Upper lobe of right lung (tissue), 1 donor: Measurements from ENCODE around the gene SFXN4. TPM values are rescaled to one million over a fixed set of nuclear protein-coding genes. Genes with fewer than 3 reads are reported as not detected.
"Not testable (repeated sequence)": the region's sequence is repeated elsewhere in the genome, so short reads cannot be mapped to it uniquely, and the experiment has no call there.

Source experiments
- ATAC-seq: fragments of 200-7000 bp; cut with Tn5 transposase; one replicate; pipeline ENCODE4 v1.9.1; 2020; ENCODE audit warnings: mild to moderate bottlenecking, moderate library complexity
- DNase-seq: peaks from one replicate; pipeline ENCODE4 v3.0.0-alpha.2; 2020
- H3K27ac ChIP-seq: fragments of 200-600 bp; one replicate; pipeline ENCODE4 v1.8.0; 2022
- H3K27me3 ChIP-seq: fragments of 200-600 bp; one replicate; pipeline ENCODE4 v1.8.0; 2022; ENCODE audit warnings: mild to moderate bottlenecking
- H3K36me3 ChIP-seq: fragments of 200-600 bp; one replicate; pipeline ENCODE4 v1.8.0; 2022
- H3K4me1 ChIP-seq: fragments of 200-600 bp; one replicate; pipeline ENCODE4 v1.8.0; 2022
- H3K4me3 ChIP-seq: fragments of 200-600 bp; one replicate; pipeline ENCODE4 v1.8.0; 2022; ENCODE audit warnings: mild to moderate bottlenecking
- H3K9me3 ChIP-seq: fragments of 200-600 bp; one replicate; pipeline ENCODE4 v1.8.0; 2022
- intact Hi-C: fragments of 100-400 bp; cut with DNase I; formaldehyde crosslinking; loops from one replicate; pipeline ENCODE4 v1.11.0; 2022
- total RNA-seq: library from RNA; stranded (reverse); fragmentation: NEBNext Ultra II Directional; extraction: Animal tissue kit (Norgen Biotek cat#: 25700); gene quantifications from one replicate; pipeline ENCODE4 v1.2.1, GENCODE V29; 2021
- TF ChIP-seq, protein P1 (sequence below): fragments of 200-600 bp; IDR thresholded peaks from one replicate; pipeline ENCODE4 v1.8.0; 2022; ENCODE audit warnings: antibody characterized with exemption
- donor health status: DM: no; HTN: yes; CAD: no; lungs with severe emphysema.

The SFXN4 gene
- total RNA-seq, 1 donor from 2014 or later = 20.8 TPM

DNA sequence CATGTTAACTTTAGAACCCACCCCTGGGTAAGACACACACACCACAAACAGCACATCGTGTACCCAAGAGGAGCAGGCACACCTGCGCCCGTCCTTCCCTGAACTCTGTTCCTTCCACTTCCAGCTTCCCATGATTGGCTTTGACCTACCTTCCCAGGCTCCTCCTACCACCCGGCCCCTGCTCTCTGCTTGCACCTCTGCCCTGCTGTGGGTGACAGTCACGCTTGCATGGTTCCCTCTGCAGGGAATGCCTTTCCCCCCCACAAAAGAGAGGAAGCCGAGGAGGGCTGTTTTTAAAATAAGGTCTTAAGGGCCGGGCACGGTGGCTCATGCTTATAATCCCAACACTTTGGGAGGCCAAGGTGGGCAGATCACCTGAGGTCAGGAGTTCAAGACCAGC is 16.4 kb downstream of the SFXN4 start:
- peaks cover 40% of the 10 kb centered on the region for H3K36me3 ChIP-seq
- DNase-seq (no peak), ATAC-seq (no peak)
- no peaks in the 10 kb centered on the region for H3K4me1 ChIP-seq
- no peaks in the 10 kb centered on the region for H3K27me3 ChIP-seq
- no peaks in the 10 kb centered on the region for H3K9me3 ChIP-seq
- no peak overlapping the region for H3K27ac ChIP-seq
- intact Hi-C loops = no loop called here
- H3K4me3 ChIP-seq = no peak overlapping the region
- TF ChIP-seq, protein P1, sequence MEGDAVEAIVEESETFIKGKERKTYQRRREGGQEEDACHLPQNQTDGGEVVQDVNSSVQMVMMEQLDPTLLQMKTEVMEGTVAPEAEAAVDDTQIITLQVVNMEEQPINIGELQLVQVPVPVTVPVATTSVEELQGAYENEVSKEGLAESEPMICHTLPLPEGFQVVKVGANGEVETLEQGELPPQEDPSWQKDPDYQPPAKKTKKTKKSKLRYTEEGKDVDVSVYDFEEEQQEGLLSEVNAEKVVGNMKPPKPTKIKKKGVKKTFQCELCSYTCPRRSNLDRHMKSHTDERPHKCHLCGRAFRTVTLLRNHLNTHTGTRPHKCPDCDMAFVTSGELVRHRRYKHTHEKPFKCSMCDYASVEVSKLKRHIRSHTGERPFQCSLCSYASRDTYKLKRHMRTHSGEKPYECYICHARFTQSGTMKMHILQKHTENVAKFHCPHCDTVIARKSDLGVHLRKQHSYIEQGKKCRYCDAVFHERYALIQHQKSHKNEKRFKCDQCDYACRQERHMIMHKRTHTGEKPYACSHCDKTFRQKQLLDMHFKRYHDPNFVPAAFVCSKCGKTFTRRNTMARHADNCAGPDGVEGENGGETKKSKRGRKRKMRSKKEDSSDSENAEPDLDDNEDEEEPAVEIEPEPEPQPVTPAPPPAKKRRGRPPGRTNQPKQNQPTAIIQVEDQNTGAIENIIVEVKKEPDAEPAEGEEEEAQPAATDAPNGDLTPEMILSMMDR = no peak

DNA sequence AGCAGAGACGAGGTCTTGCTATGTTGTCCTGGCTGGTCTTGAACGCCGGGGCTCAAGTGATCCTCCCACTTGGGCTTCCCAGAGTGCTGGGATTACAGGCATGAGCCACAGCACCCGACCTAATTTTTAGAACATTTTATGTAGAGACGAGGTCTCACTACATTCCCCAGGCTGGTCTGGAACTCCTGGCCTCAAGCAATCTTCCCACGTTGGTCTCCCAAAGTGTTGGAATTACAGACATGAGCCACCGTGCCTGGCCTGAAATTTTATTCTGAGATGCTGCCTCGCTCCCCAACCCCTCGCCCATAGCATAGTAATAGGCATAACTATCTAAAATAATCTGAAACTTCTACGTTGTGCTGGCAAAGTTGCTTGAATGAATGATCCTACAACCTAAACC is 21.9 kb downstream of the SFXN4 start:
- DNase-seq (no peak), ATAC-seq (no peak)
- Histone ChIP-seq H3K9me3 (no peaks in the 10 kb centered on the region), H3K36me3 (peaks cover 20% of the 10 kb centered on the region), H3K4me3 (no peak overlapping the region), H3K4me1 (no peaks in the 10 kb centered on the region), H3K27ac (no peak overlapping the region), H3K27me3 (no peaks in the 10 kb centered on the region)
- TF ChIP-seq, protein P1 = no peak
- intact Hi-C loops = no loop called here

- Histone ChIP-seq H3K27ac (no peak overlapping the region), H3K27me3 (no peaks in the 10 kb centered on the region), H3K4me3 (no peak overlapping the region), H3K9me3 (no peaks in the 10 kb centered on the region), H3K36me3 (peaks cover 5% of the 10 kb centered on the region), H3K4me1 (peaks cover 2% of the 10 kb centered on the region)
- ATAC-seq (peak; percentile 30), DNase-seq (no peak)
- TF ChIP-seq, protein P1 = no peak
- intact Hi-C loops = no loop called here
Measured at GRCh38 chr10:119140603-119141245, 24.8 kb downstream of the SFXN4 start.

- peaks cover 8% of the 10 kb centered on the region for H3K4me1 ChIP-seq
- ATAC-seq (peak; percentile 84), DNase-seq (no peak)
- TF ChIP-seq, protein P1 = peak; percentile 54
- peaks cover 5% of the 10 kb centered on the region for H3K36me3 ChIP-seq
- intact Hi-C loops = no loop called here
- H3K27me3 ChIP-seq = no peaks in the 10 kb centered on the region
- H3K4me3 ChIP-seq = no peak overlapping the region
- no peak overlapping the region for H3K27ac ChIP-seq
- H3K9me3 ChIP-seq = no peaks in the 10 kb centered on the region
Measured at GRCh38 chr10:119139464-119140067, 25.9 kb downstream of the SFXN4 start.

DNA sequence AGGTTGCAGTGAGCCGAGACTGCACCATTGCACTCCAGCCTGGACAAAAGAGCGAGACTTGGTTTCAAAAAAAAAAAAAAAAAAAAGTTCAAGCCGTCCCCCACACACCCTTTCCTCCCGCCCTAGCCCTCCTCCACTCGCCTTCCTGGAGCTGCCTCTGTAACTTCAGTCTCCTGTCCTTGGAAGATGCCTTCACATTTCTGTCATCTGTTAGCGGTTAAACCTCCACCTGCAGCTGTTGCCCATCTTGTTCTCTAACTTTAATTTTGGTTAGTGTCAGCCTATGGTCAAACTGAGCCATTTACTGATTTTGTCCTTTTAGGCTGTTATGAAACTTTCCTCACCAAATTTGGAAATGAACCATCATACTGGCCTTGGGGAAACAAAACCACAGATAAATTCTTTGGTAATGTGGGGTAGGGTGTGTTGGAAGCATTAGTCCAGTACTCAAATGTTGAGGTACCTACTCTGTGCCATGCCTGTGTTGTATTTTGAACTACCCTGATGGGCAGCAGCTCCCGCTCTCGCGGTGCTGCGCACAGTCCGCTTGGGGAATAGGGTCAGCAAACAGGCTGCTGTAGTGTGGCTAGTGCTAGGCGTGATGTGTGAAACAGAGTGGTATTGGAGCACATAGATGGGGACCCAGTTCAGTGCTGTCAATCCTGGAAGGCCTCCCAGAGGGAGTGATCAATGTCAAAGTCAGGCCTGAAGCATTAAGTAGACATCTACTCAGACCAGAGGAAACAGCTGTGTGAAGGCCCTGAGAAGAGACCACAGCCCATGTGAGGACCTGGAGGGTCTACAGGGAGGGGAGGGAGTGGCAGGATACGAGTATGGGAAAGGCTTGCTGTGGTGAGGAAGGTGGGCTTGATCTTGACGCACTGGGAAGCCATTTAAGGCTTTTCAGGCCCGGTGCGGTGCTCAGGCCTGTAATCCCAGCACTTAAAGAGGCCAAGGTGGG is 26.9 kb downstream of the SFXN4 start:
- ATAC-seq = no peak
- DNase-seq = no peak
- H3K4me3 ChIP-seq = no peak overlapping the region
- no peaks in the 10 kb centered on the region for H3K9me3 ChIP-seq
- no peaks in the 10 kb centered on the region for H3K27me3 ChIP-seq
- H3K27ac ChIP-seq = no peak overlapping the region
- TF ChIP-seq, protein P1 = no peak
- intact Hi-C loops = no loop called here
- peaks cover 8% of the 10 kb centered on the region for H3K4me1 ChIP-seq
- H3K36me3 ChIP-seq = peaks cover 5% of the 10 kb centered on the region

DNA sequence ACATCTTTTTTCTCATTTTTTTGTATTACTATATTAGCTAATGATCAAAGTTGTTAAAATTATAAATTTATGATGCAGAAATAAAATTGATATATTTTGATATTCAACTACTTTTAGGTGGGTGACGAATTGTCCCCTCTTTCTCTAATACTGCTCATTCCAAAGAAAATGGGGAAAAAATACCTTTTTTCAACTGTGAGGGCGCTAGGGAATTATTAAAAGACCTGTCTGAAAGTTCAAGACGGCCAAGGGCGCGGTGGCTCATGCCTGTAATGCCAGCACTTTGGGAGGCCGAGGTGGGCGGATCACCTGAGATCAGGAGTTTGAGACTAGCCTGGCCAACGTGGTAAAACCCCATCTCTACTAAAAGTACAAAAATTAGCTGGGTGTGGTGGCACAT is 27.6 kb downstream of the SFXN4 start:
- H3K4me3 ChIP-seq, H3K27me3 ChIP-seq, H3K9me3 ChIP-seq, ATAC-seq, H3K27ac ChIP-seq, intact Hi-C loops, H3K4me1 ChIP-seq, DNase-seq: not testable (repeated sequence)
- H3K36me3 ChIP-seq = peaks cover 13% of the 10 kb centered on the region
